Adrenal gland (tissue), 5 donors: Measurements from ENCODE around the gene CDK4.

Source experiments
- CTCF ChIP-seq, 6 experiments: fragments of 450-650 bp in 4 of 6; fragments of 200-600 bp in 2 of 6; sonication (generic) in 1 of 6; IDR thresholded peaks; 1 replicate in 5 of 6; 2 replicates in 1 of 6; pipeline versions ENCODE4 v1.5.1 to v1.8.0; 2016 to 2021; ENCODE audit warnings: antibody characterized with exemption in 6 of 6, mild to moderate bottlenecking in 2 of 6, moderate library complexity in 1 of 6
- POLR2A ChIP-seq, 2 donors: fragments of 450-650 bp; IDR thresholded peaks; one replicate each; pipeline ENCODE4 v1.6.1; 2017; ENCODE audit warnings: antibody characterized with exemption in 2 of 2, mild to moderate bottlenecking in 2 of 2, moderate library complexity in 1 of 2
- donor health status: DM: no; HTN: no; CAD: no.

- no peak for TF ChIP-seq POLR2A (IDR thresholded peaks at IDR 0.05)
- TF ChIP-seq CTCF (IDR thresholded peaks at IDR 0.05): no peak
These were observed 44.9 kb downstream of the CDK4 start for GRCh38 chr12:57707250-57707649.
